ENCODE measurements around the gene SALL3.
"Not testable (repeated sequence)": the region's sequence is repeated elsewhere in the genome, so short reads cannot be mapped to it uniquely, and the experiment has no call there.

SALL3 gene

GRCh38 chr18:78979730-78980278 is at the start of gene SALL3:
TSS of gene SALL3 (plus strand) at chr18:78979818. CDS start at chr18:78980275, 457 bp downstream.
- no peak for DNase-seq (ENCODE audit: low read depth in 3 of 3, low spot score in 1 of 3)

GRCh38 chr18:78932281-78932680 is 47.3 kb upstream of the SALL3 start:
- DNase-seq (ENCODE audit: low read depth in 3 of 3, low spot score in 1 of 3), result no peak

- DNase-seq (ENCODE audit: low read depth in 3 of 3, low spot score in 1 of 3), result no peak
Measured at GRCh38 chr18:78934003-78934402, 45.6 kb upstream of the SALL3 start.

- DNase-seq (ENCODE audit: low read depth in 3 of 3, low spot score in 1 of 3), result no peak
Measured at GRCh38 chr18:78934551-78935225, 44.9 kb upstream of the SALL3 start.

- DNase-seq (ENCODE audit: low read depth in 3 of 3, low spot score in 1 of 3), result no peak
Measured at GRCh38 chr18:78935406-78935805, 44.2 kb upstream of the SALL3 start.

- DNase-seq (ENCODE audit: low read depth in 3 of 3, low spot score in 1 of 3), result no peak
Measured at GRCh38 chr18:78936251-78937005, 43.2 kb upstream of the SALL3 start.

GRCh38 chr18:78937166-78937565 is 42.5 kb upstream of the SALL3 start:
- no peak for DNase-seq (ENCODE audit: low read depth in 3 of 3, low spot score in 1 of 3)

GRCh38 chr18:78939105-78939504 is 40.5 kb upstream of the SALL3 start:
- DNase-seq (ENCODE audit: low read depth in 3 of 3, low spot score in 1 of 3), result no peak

- no peak for DNase-seq (ENCODE audit: low read depth in 3 of 3, low spot score in 1 of 3)
Measured at GRCh38 chr18:78939734-78940494, 39.7 kb upstream of the SALL3 start.

- not testable (repeated sequence) for DNase-seq (ENCODE audit: low read depth in 3 of 3, low spot score in 1 of 3)
Measured at GRCh38 chr18:78942236-78942635, 37.4 kb upstream of the SALL3 start.

GRCh38 chr18:78945628-78946027 is 34.0 kb upstream of the SALL3 start:
- DNase-seq (ENCODE audit: low read depth in 3 of 3, low spot score in 1 of 3), result no peak

- DNase-seq (ENCODE audit: low read depth in 3 of 3, low spot score in 1 of 3), result no peak
Measured at GRCh38 chr18:78947291-78947690, 32.3 kb upstream of the SALL3 start.

GRCh38 chr18:78948221-78948620 is 31.4 kb upstream of the SALL3 start:
- DNase-seq (ENCODE audit: low read depth in 3 of 3, low spot score in 1 of 3), result no peak

- DNase-seq (ENCODE audit: low read depth in 3 of 3, low spot score in 1 of 3), result no peak
Measured at GRCh38 chr18:78948707-78949106, 30.9 kb upstream of the SALL3 start.

GRCh38 chr18:78949216-78949615 is 30.4 kb upstream of the SALL3 start:
- no peak for DNase-seq (ENCODE audit: low read depth in 3 of 3, low spot score in 1 of 3)

GRCh38 chr18:78950386-78950785 is 29.2 kb upstream of the SALL3 start:
- DNase-seq (ENCODE audit: low read depth in 3 of 3, low spot score in 1 of 3), result no peak

- no peak for DNase-seq (ENCODE audit: low read depth in 3 of 3, low spot score in 1 of 3)
Measured at GRCh38 chr18:78953566-78953965, 26.1 kb upstream of the SALL3 start.

GRCh38 chr18:78955051-78955450 is 24.6 kb upstream of the SALL3 start:
- no peak for DNase-seq (ENCODE audit: low read depth in 3 of 3, low spot score in 1 of 3)

GRCh38 chr18:78957140-78957539 is 22.5 kb upstream of the SALL3 start:
- DNase-seq (ENCODE audit: low read depth in 3 of 3, low spot score in 1 of 3), result no peak

GRCh38 chr18:78960709-78961108 is 18.9 kb upstream of the SALL3 start:
- no peak for DNase-seq (ENCODE audit: low read depth in 3 of 3, low spot score in 1 of 3)

- DNase-seq (ENCODE audit: low read depth in 3 of 3, low spot score in 1 of 3), result no peak
Measured at GRCh38 chr18:78962098-78962497, 17.5 kb upstream of the SALL3 start.

- not testable (repeated sequence) for DNase-seq (ENCODE audit: low read depth in 3 of 3, low spot score in 1 of 3)
Measured at GRCh38 chr18:78964727-78965126, 14.9 kb upstream of the SALL3 start.
